HepG2 (cell line): Measurements from ENCODE around the gene PLXNB2. TPM values are rescaled to one million over a fixed set of nuclear protein-coding genes. Genes with fewer than 3 reads are reported as not detected.

ENCODE experiments used
- CCAR2 ChIP-seq: fragments of 200-400 bp; formaldehyde crosslinking; optimal IDR thresholded peaks from 2 replicates; pipeline ENCODE3; 2018; ENCODE audit warnings: low read depth, mild to moderate bottlenecking, low read length, moderate library complexity
- GATAD2A ChIP-seq: IDR thresholded peaks from 2 replicates; pipeline ENCODE4 v1.6.1; 2016
- NFE2 ChIP-seq: sonication (generic); formaldehyde crosslinking; IDR thresholded peaks from 2 replicates; pipeline ENCODE4 v1.4.0; 2020; ENCODE audit warnings: missing genetic modification reagents
- POLR2G ChIP-seq: fragments of 200-400 bp; formaldehyde crosslinking; IDR thresholded peaks from 2 replicates; pipeline ENCODE4 v1.6.1; 2018; ENCODE audit warnings: mild to moderate bottlenecking, low read depth, low read length, moderate library complexity
- RERE ChIP-seq: IDR thresholded peaks from 2 replicates; pipeline ENCODE4 v1.6.1; 2016; ENCODE audit warnings: low read depth, missing genetic modification reagents, missing compliant biosample characterization
- SNAPC4 ChIP-seq: sonication (generic); formaldehyde crosslinking; IDR thresholded peaks from 2 replicates; pipeline ENCODE4 v1.4.0; 2020; ENCODE audit warnings: mild to moderate bottlenecking, missing genetic modification reagents
- TCF7L2 ChIP-seq: IDR thresholded peaks from 2 replicates; pipeline ENCODE4 v1.6.1; 2011; ENCODE audit warnings: mild to moderate bottlenecking, low read depth, low read length, moderate library complexity
- ZNF142 ChIP-seq: sonication (generic); formaldehyde crosslinking; IDR thresholded peaks from 2 replicates; pipeline ENCODE4 v1.4.0; 2020; ENCODE audit warnings: missing genetic modification reagents
- ZNF30 ChIP-seq: sonication (generic); formaldehyde crosslinking; IDR thresholded peaks from 2 replicates; pipeline ENCODE4 v1.5.0; 2020; ENCODE audit warnings: mild to moderate bottlenecking, missing genetic modification reagents
- polyA plus RNA-seq, 8 experiments: library from polyadenylated mRNA; depleted of rRNA in 3 of 8; stranded (reverse) in 7 of 8; unstranded in 1 of 8; fragments of >200 nt; fragmentation: Illumina TruSeq in 4 of 8; extraction: Trizol in 4 of 8; gene quantifications; 2 replicates each; pipeline versions ENCODE4 v1.2.1 to v1.2.3, GENCODE V29; 2011 to 2016; ENCODE audit warnings: low read depth in 4 of 8, missing spikeins in 1 of 8, mixed read lengths in 1 of 8; ENCODE audit not compliant: insufficient read depth in 1 of 8
- total RNA-seq, 5 experiments: library from RNA; depleted of rRNA; stranded (reverse); fragments of >200 nt; fragmentation: Illumina TruSeq; extraction: Trizol; gene quantifications; 2 replicates each; pipeline ENCODE4 v1.2.3, GENCODE V29; 2016; ENCODE audit warnings: low read depth in 1 of 5

Gene PLXNB2
- total and polyA plus RNA-seq, 2 of the 13 experiments (the other 11 are each of a cell fraction or from before 2014, with no cell fraction given) = 32.6 to 68.9 TPM

GRCh38 chr22:50341977-50342650 is 34.7 kb upstream of the PLXNB2 start (continued):
- TF ChIP-seq CCAR2 (no peak), RERE (CRISPR knock-in tag) (no peak), ZNF142 (CRISPR knock-in tag) (no peak), TCF7L2 (no peak), POLR2G (no peak), NFE2 (CRISPR knock-in tag) (no peak), ZNF30 (CRISPR knock-in tag) (no peak), SNAPC4 (CRISPR knock-in tag) (no peak), GATAD2A (peak; percentile 48; the same call in 1 of the 2 replicates)
